Measurements from ENCODE around the gene XAB2.
"Not testable (repeated sequence)": the region's sequence is repeated elsewhere in the genome, so short reads cannot be mapped to it uniquely, and the experiment has no call there.

Gene XAB2

GRCh38 chr19:7611541-7612279, 17.6 kb downstream of the XAB2 start:
- no peak for DNase-seq

- DNase-seq, result no peak
Measured at GRCh38 chr19:7610491-7611240, 18.7 kb downstream of the XAB2 start.

- no peak for DNase-seq
Measured at GRCh38 chr19:7607874-7608560, 21.3 kb downstream of the XAB2 start.

- no peak for DNase-seq
Measured at GRCh38 chr19:7607212-7607873, 22.0 kb downstream of the XAB2 start.

GRCh38 chr19:7606289-7606688, 23.1 kb downstream of the XAB2 start:
- no peak for DNase-seq

GRCh38 chr19:7605490-7606222, 23.7 kb downstream of the XAB2 start:
- DNase-seq, result no peak

GRCh38 chr19:7603919-7604318, 25.4 kb downstream of the XAB2 start:
- DNase-seq, result no peak

GRCh38 chr19:7602935-7603497, 26.3 kb downstream of the XAB2 start:
- DNase-seq, result no peak

- no peak for DNase-seq
Measured at GRCh38 chr19:7602240-7602934, 27.0 kb downstream of the XAB2 start.

- no peak for DNase-seq
Measured at GRCh38 chr19:7600721-7601120, 28.6 kb downstream of the XAB2 start.

- DNase-seq, result no peak
Measured at GRCh38 chr19:7598180-7598579, 31.2 kb downstream of the XAB2 start.

GRCh38 chr19:7597689-7598088, 31.7 kb downstream of the XAB2 start:
- no peak for DNase-seq

GRCh38 chr19:7596211-7596937, 33.0 kb downstream of the XAB2 start:
- no peak for DNase-seq

- DNase-seq, result no peak
Measured at GRCh38 chr19:7595466-7596133, 33.7 kb downstream of the XAB2 start, which contains the start of gene CAMSAP3. Gene CAMSAP3 (plus strand): TSS chr19:7595863. CDS start chr19:7596003, 140 bp downstream.

GRCh38 chr19:7590256-7590655, 39.1 kb downstream of the XAB2 start:
- DNase-seq, result no peak

GRCh38 chr19:7589822-7590221, 39.5 kb downstream of the XAB2 start:
- DNase-seq, result no peak

- DNase-seq, result no peak
Measured at GRCh38 chr19:7582446-7582845, 46.9 kb downstream of the XAB2 start.

GRCh38 chr19:7579182-7579581, 50.2 kb downstream of the XAB2 start:
- no peak for DNase-seq

GRCh38 chr19:7578127-7578526, 51.2 kb downstream of the XAB2 start:
- DNase-seq, result no peak

GRCh38 chr19:7577422-7577821, 51.9 kb downstream of the XAB2 start:
- not testable (repeated sequence) for DNase-seq

All from effector CD4-positive, alpha-beta T cell (primary cell).